Measurements from ENCODE around the gene EFR3B. TPM values are rescaled to one million over a fixed set of nuclear protein-coding genes. Genes with fewer than 3 reads are reported as not detected.
"Not testable (repeated sequence)": the region's sequence is repeated elsewhere in the genome, so short reads cannot be mapped to it uniquely, and the experiment has no call there.

The EFR3B gene
- total and polyA plus RNA-seq, 2 of the 13 experiments (the other 11 are each of a cell fraction or from before 2014, with no cell fraction given): 0.42 TPM

DNA sequence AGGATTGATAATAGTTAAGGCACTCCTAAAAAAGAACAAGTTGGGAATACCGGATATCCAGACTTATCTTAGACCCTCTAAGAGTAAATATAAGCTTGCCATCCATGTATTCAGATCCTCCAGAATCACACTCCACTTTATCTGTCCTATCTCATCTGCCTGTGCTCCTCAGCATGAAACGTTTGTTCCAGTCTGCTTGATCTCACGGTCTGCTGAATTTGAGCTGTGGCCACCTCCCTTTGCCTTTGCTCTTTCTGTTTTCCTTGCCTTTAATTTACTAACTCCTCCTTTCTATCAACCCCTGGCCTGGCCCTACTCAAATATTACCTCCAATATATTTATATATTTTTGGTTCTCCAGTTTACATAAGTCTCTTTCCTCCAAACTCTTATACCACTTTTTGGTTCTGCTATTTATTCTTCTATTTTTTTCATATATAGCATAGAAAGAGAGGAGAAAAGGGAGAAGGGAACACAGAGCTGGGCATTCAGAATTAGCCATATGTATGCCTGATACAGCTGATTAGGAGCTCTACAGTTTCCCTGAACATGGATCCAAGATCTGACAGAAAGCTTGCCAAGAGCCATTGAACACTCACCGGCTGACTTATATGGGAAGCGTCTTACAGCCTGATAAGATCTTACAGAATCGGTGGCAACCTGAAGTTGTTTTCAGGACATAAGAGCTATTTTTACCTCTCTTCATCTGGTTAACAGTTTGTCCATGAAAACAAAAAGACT lies 48.3 kb upstream of the EFR3B start:
- intact Hi-C loops (cut with micrococcal nuclease; ENCODE audit: unreplicated experiment): no loop called here
- ChIA-PET CTCF (ENCODE audit: low intra/inter-chr PET ratio, low total read pairs) (no interaction called here), POLR2A (no interaction called here)

DNA sequence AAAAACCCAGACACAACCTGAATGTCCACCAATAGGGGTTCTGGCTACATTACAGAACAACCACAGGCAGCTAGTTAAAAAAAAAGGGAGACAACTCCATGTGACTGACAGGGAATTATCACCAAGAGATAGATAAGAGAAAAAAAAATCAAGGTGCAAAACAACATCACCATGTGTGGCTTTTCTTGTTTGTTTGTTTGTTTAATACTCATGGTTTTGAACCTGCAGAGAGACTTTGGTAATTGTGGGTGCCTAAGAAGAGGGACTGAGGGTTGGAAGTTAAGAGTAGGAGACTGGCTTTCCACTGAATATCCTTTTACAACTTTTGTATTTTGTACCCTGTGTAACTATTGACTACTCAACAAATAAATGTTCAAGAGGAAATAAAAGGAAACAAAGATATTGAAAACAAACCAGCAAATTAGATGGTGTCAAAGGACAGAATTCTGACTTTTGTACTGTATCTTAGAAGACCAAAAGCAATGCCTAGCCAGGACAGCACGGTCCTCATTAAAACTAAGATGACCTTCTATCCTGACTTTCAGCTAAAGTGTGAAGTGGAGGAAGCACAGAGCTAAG lies 47.6 kb upstream of the EFR3B start:
- no peak for DNase-seq (ENCODE audit: low spot score)
- in situ Hi-C loops (cut with HindIII; ENCODE audit: extremely low pct_ligation_motif_present, low pct_unique_long_range_greater_than_20kb) (no loop called here), intact Hi-C loops (cut with micrococcal nuclease; ENCODE audit: unreplicated experiment) (no loop called here)
- peaks cover 28% of the 10 kb centered on the region for H3K4me1 ChIP-seq (ENCODE audit: insufficient read depth, low read length)
- H3K9ac ChIP-seq (ENCODE audit: insufficient read depth, low read depth, low read length): no peak overlapping the region
- no peak overlapping the region for H3K4me3 ChIP-seq (replicated peaks in 1 of 3; ENCODE audit: insufficient read depth in 1 of 3, low read depth in 2 of 3, low read length in 3 of 3)
- no peaks in the 10 kb centered on the region for H4K20me1 ChIP-seq (ENCODE audit: insufficient read depth, low read length)
- ChIA-PET POLR2A (no interaction called here), CTCF (ENCODE audit: low intra/inter-chr PET ratio, low total read pairs) (no interaction called here)
- no TSS peak for BruUV-seq (replicated peaks)
- TF ChIP-seq PAXIP1 (CRISPR knock-in tag; conservative IDR thresholded peaks at IDR 0.05) (peak; percentile 32; the same call in 1 of the 2 replicates), GATAD1 (CRISPR knock-in tag; IDR thresholded peaks at IDR 0.05) (no peak), ZNF124 (CRISPR knock-in tag; IDR thresholded peaks at IDR 0.05) (no peak)
- no peaks in the 10 kb centered on the region for H3K27me3 ChIP-seq (ENCODE audit: control insufficient read depth in 1 of 2, insufficient read depth in 2 of 2, low read length in 2 of 2)
- no peak overlapping the region for H3K27ac ChIP-seq (ENCODE audit: extremely low read length, insufficient read depth, low read length)
- H3K9me3 ChIP-seq (ENCODE audit: low read length): no peaks in the 10 kb centered on the region
- no peak for FAIRE-seq
- H3K4me2 ChIP-seq (ENCODE audit: low read depth, low read length): 0 out of 2 replicates have a peak overlapping the region, but pooled peaks have one; percentile 0
- ATAC-seq: peak; percentile 40; the same call in 2 of the 3 replicates
- H2AFZ ChIP-seq (ENCODE audit: low read length): no peak overlapping the region
- no peaks in the 10 kb centered on the region for H3K36me3 ChIP-seq (replicated peaks in 1 of 2; ENCODE audit: control insufficient read depth in 1 of 2, insufficient read depth in 2 of 2, low read length in 2 of 2)
- H3K79me2 ChIP-seq (ENCODE audit: insufficient read depth, low read length): no peaks in the 10 kb centered on the region
- 3% methylated on average over 1 of the region's 1 CpG for WGBS (ENCODE audit: low lambda C conversion rate)

More for the DNA sequence above, 48.3 kb upstream of the EFR3B start:
- H3K36me3 ChIP-seq (replicated peaks in 1 of 2; ENCODE audit: control insufficient read depth in 1 of 2, insufficient read depth in 2 of 2, low read length in 2 of 2): no peaks in the 10 kb centered on the region
- FAIRE-seq (no peak), DNase-seq (ENCODE audit: low spot score) (no peak), ATAC-seq (no peak)
- H3K4me1 ChIP-seq (ENCODE audit: insufficient read depth, low read length): peaks cover 28% of the 10 kb centered on the region
- H3K9ac ChIP-seq (ENCODE audit: insufficient read depth, low read depth, low read length): no peak overlapping the region
- no peaks in the 10 kb centered on the region for H3K79me2 ChIP-seq (ENCODE audit: insufficient read depth, low read length)
- H3K27me3 ChIP-seq (ENCODE audit: control insufficient read depth in 1 of 2, insufficient read depth in 2 of 2, low read length in 2 of 2): no peaks in the 10 kb centered on the region
- H3K27ac ChIP-seq (ENCODE audit: extremely low read length, insufficient read depth, low read length): no peak overlapping the region
- H4K20me1 ChIP-seq (ENCODE audit: insufficient read depth, low read length): no peaks in the 10 kb centered on the region
- H2AFZ ChIP-seq (ENCODE audit: low read length): no peak overlapping the region
- TF ChIP-seq ZNF629 (CRISPR knock-in tag; conservative IDR thresholded peaks at IDR 0.05) (no peak), PLRG1 (conservative IDR thresholded peaks at IDR 0.05) (no peak), ZNF354B (CRISPR knock-in tag; IDR thresholded peaks at IDR 0.05) (no peak)
- no TSS peak for BruUV-seq (replicated peaks)
- H3K4me2 ChIP-seq (ENCODE audit: low read depth, low read length): no peak overlapping the region
- no peaks in the 10 kb centered on the region for H3K9me3 ChIP-seq (ENCODE audit: low read length)
- H3K4me3 ChIP-seq (replicated peaks in 1 of 3; ENCODE audit: insufficient read depth in 1 of 3, low read depth in 2 of 3, low read length in 3 of 3): no peak overlapping the region
- in situ Hi-C loops (cut with HindIII; ENCODE audit: extremely low pct_ligation_motif_present, low pct_unique_long_range_greater_than_20kb): no loop called here
- 22% methylated on average over 6 of the region's 6 CpGs for WGBS (ENCODE audit: low lambda C conversion rate)

- H2AFZ ChIP-seq (ENCODE audit: low read length); H3K9ac ChIP-seq (ENCODE audit: insufficient read depth, low read depth, low read length); ATAC-seq; POLR2A ChIA-PET; H3K9me3 ChIP-seq (ENCODE audit: low read length); BruUV-seq (replicated peaks); H4K20me1 ChIP-seq (ENCODE audit: insufficient read depth, low read length); in situ Hi-C loops (cut with HindIII; ENCODE audit: extremely low pct_ligation_motif_present, low pct_unique_long_range_greater_than_20kb); DNase-seq (ENCODE audit: low spot score); intact Hi-C loops (cut with micrococcal nuclease; ENCODE audit: unreplicated experiment); CTCF ChIA-PET (ENCODE audit: low intra/inter-chr PET ratio, low total read pairs); H3K36me3 ChIP-seq (replicated peaks in 1 of 2; ENCODE audit: control insufficient read depth in 1 of 2, insufficient read depth in 2 of 2, low read length in 2 of 2); H3K4me3 ChIP-seq (replicated peaks in 1 of 3; ENCODE audit: insufficient read depth in 1 of 3, low read depth in 2 of 3, low read length in 3 of 3); H3K4me2 ChIP-seq (ENCODE audit: low read depth, low read length); FAIRE-seq; H3K27ac ChIP-seq (ENCODE audit: extremely low read length, insufficient read depth, low read length); H3K79me2 ChIP-seq (ENCODE audit: insufficient read depth, low read length): not testable (repeated sequence)
- WGBS (ENCODE audit: low lambda C conversion rate): 43% methylated on average over 8 of the region's 8 CpGs
- Histone ChIP-seq H3K4me1 (ENCODE audit: insufficient read depth, low read length) (peaks cover 23% of the 10 kb centered on the region), H3K27me3 (ENCODE audit: control insufficient read depth in 1 of 2, insufficient read depth in 2 of 2, low read length in 2 of 2) (peaks cover 2 to 12% of the 10 kb centered on the region in 2 experiments; a peak in 3 of 5 replicates)
Observed at GRCh38 chr2:24999097-24999496, 42.8 kb upstream of the EFR3B start.
